Measurements from ENCODE around the gene BAG5.
"Not testable (repeated sequence)": the region's sequence is repeated elsewhere in the genome, so short reads cannot be mapped to it uniquely, and the experiment has no call there.

Gene BAG5

GRCh38 chr14:103534576-103535061 lies 27.8 kb downstream of the BAG5 start:
- no peak for DNase-seq (ENCODE audit: low spot score)

DNA sequence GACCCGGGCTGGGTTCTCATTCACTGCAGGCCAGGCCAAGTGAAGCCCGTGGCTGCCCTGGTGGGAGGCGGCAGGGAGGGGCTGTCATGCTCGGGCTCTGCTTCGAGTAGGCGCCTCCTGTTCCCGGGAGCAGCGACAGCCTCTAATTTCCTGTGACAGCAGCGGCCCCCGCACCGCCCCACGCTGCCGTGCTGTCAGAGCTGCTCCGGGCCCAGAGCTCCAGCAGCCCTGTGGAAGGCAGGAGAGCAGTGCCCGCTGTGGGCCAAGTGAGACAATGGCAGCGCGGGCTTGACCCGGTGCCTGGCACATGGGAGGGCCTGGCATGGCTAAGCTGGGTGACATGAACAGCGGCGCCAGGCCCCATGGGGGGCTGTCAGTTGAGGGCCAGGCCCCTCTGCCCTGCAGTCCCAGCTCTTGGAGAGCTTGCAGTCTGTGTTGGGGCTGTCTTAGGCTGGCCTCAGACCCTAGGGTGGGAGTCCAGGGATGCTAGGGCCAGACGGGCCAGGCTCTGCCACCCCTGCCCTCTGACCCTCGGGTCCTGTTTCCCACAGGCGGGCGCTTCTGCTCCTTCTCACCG lies 28.4 kb downstream of the BAG5 start:
- DNase-seq (ENCODE audit: low spot score) = no peak

DNA sequence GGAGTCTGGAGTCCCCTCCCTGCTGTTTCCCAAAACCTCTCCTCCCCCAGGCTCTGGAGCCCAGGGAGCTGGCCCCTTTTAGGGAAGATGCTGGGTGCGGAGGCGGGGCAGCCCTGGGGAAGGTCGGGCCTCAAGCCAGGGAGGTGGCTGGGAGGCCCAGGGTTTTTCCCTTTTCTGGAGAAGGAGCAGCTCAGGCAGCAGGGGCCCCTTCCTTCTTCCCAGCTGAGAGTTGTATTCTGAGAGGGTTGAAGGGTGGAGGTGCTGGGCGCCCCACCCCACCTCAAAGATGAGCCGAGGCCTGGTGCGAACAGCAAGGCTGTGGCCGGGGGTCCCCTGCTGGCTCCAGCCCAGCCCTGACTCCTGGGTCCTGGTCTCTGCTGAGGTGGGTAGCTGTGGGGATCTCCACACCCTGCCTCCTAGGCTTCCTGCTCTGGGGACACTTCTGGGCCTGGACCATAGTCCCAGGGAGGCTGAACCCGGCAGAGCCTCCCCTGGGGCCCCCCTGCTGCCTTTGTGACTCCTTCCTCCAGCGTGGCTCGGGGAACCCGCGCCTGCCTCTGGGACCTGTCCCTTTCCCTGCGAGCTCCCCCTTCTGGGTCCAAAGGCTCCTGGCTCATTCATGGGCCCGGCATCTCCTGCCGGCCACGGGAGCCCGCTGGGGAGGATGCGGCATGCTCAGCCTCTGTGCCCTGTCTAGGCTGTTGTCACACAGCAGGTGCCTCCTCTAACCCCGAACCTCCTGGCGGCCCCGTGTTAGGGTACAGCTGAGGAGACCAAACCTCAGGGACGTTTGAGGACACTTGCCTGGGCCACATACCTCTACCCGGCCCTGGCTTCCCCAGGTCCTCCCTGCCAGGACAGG lies 29.1 kb downstream of the BAG5 start:
- no peak for DNase-seq (ENCODE audit: low spot score)

DNA sequence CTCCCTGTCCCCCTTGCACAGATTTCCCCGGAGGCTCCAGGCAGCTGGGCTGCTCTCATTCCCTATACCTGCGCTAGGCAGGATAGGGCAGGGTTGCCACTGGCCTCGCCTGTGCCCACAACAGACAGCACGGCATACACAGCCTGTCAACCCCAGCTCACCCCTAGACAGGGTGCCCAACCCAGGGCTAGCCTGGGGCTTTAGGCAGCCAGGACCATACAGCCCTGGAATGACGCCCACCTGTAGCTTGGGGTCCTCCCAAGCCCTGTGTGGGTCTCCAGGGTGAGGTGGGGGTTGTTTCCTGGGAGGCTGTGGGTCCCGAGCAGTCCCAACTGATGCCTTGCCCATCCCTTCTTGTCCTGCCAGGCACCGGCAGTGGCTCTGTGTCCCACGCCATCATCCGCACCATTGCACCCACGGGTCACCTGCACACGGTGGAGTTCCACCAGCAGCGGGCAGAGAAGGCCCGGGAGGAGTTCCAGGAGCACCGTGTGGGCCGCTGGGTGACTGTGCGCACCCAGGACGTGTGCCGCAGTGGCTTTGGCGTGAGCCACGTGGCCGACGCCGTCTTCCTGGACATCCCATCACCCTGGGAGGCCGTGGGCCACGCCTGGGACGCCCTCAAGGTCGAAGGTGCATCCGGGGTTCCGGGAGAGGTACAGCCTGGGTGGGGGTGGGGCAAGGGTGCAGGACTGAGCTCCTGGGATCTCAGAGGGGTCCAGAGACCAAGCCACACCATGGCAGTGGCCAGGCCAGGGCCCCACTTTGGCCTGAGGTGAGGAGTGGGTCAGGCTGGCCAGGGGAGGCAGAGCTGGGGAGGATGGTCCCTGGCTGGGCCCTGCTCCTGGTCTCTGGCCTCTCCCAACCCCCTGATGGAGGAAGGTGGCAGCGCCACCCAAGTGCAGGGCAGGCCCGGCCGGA lies 30.0 kb downstream of the BAG5 start:
- no peak for DNase-seq (ENCODE audit: low spot score)

DNA sequence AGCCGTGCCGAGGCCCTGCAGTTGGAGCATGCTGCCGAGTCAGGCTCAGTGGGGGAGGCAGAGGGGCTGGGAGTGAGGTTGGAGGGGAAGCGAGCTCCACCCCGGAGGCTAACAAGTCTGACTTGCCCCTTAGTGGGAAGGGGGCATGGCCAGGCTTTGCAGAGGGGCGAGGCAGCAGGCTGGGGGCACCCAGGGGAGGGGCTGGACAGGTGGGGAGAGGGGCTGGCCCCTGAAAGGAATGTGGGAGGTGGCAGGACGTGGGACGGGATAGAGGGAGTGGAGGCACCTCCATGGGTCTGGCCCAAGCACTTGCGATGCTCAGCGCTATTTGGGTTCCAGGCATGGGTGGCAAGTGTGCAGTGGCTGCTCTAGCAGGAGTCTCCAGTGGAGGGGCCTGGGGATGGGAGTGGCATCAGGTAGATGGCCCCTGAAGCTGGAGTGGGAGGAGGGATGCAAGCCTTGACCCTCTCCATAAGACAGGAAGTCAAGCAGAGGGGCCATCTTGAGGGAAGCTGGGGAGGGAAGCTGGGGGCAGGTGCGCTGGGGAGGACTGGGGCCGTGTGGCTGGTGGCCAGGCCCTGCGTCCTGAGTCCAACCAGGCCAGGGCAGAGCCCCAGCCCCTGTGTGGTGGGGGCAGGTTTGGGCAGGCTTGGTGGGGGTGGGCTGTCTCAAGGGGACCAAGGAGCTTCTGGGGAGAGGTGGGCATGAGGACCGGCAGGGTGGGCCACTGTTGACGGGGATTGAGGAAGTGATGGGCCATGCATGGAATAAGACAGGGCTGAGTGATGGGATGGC lies 30.8 kb downstream of the BAG5 start:
- no peak for DNase-seq (ENCODE audit: low spot score)

- DNase-seq (ENCODE audit: low spot score) = no peak
Observed at GRCh38 chr14:103530831-103531230, 31.6 kb downstream of the BAG5 start.

DNA sequence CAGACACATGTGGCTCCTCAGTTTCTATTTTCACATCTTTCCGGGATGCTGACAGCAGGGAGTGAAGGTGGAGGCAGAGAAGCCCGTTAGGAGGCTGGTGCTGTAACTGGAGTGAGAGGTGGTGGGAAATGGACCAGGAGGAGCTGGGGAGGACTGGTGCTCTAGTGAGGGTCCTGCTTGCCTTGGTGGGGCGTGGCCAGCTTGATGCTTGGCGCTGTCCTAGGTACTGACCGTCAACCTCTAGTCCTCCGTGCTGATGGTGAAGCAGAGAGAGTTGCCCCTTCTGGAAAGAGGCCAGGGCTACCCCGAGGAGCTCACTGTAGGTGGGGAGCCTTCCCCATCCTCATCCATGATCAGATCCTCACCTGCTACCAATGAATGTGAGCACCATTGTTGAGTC lies 32.1 kb downstream of the BAG5 start:
- DNase-seq (ENCODE audit: low spot score) = no peak

GRCh38 chr14:103529383-103530365 lies 32.8 kb downstream of the BAG5 start:
- no peak for DNase-seq (ENCODE audit: low spot score)

GRCh38 chr14:103528587-103529382 lies 33.7 kb downstream of the BAG5 start, which contains the start of gene TRMT61A:
TSS of gene TRMT61A (plus strand) at chr14:103529196. CDS start at chr14:103529979, 783 bp downstream.
- DNase-seq (ENCODE audit: low spot score) = peak; percentile 91

DNA sequence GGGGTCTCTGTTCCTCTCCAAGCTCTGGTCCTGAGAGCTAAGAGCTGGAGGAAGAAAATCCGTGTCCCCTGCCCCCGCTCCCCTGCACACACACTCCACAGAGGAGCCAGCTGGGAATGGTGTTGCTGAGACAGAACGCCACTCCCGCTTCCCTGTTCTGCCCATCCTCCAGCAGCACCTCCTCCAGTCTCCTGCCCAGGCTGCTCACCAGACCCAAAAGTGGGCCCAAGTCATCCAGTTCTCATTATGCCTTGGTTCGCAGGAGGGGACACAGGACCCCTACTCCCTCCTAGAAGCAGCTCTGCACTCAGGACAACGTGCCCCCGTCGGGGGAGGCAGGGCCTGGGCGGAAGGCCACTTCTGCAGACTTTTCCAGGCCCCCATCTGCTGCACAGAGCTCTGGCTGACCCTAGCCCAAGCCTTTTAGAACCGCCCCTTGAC lies 34.3 kb downstream of the BAG5 start:
- no peak for DNase-seq (ENCODE audit: low spot score)

GRCh38 chr14:103527408-103528145 lies 34.9 kb downstream of the BAG5 start:
- DNase-seq (ENCODE audit: low spot score) = peak; percentile 88

- no peak for DNase-seq (ENCODE audit: low spot score)
Observed at GRCh38 chr14:103526914-103527248, 35.6 kb downstream of the BAG5 start.

DNA sequence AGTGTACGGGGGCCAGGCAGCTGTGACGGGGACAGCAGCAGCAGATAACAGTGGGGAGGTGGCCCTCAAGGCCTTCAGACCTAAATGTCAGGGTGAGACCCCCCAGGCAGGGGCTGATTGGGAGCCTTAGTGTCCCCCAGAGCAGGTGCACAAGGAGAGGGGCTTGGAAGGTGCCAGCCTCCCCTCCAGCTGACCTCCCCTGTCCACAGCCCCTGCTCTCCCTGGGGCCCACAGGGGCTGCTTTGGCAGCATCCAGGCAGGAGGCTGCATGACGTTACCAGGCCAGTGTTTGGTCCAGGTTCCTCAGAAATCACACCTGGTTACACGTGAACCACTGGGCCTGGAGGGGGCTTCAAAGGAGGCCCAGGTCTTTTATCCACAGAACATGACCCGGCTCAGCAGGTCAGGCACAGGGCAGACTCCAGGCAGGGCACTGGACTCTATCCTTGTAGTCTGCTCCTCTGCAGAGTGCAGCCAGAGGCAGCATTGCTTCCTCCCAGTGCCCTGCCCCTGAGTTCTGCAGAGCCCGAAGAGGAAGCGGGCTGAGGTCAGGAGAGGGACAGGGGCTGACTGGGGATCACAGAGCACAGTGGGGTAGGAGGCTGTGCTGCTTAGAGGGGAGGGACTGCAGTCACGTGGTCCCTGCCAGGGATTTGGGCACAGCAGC lies 36.1 kb downstream of the BAG5 start:
- DNase-seq (ENCODE audit: low spot score) = no peak

GRCh38 chr14:103525430-103526246 lies 36.8 kb downstream of the BAG5 start:
- not testable (repeated sequence) for DNase-seq (ENCODE audit: low spot score)

DNA sequence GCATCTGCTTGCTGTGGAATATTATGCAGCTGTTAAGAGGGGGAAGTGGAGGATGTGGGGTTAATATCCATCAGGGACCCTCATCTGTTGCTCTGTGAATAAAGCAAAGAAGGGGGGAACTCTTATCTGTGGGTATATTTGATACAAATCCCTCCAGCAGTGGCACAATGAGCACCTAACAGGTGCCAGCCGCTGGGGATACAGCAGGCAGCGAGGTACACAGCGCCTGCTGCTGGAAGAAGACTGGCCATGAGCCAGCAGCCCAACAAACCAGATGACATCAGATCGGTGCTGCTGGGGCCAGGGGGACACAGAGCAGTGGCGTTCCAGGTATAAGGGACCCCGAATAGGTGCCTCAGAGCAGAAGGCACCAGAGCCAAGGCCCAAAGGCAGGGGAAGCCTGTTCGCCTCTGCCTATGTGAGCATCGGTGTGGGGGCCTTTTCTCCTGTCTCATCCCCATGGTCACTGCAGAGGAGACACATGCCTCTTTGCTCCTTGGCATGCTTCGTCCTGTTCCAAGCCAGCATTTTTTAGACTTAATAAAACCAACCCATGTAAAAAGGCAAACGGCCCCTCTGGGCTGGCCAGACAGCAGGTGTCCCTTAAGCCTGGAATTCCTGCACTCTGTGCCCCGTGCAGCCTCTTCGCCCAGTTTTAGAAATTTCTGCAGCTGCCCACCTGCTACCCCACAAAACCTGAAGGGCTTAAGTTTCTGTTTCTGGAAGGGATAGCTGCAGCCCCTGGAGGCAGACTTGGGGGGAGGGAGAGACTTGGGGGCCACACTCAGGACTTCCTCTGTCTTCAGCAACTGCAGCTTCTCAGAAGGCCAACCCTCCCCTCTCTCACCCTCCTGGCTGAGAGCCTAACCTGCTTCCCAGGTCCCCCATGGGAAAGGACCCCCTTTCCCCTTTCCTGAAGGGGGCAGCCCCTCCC lies 38.2 kb downstream of the BAG5 start:
- no peak for DNase-seq (ENCODE audit: low spot score)

DNA sequence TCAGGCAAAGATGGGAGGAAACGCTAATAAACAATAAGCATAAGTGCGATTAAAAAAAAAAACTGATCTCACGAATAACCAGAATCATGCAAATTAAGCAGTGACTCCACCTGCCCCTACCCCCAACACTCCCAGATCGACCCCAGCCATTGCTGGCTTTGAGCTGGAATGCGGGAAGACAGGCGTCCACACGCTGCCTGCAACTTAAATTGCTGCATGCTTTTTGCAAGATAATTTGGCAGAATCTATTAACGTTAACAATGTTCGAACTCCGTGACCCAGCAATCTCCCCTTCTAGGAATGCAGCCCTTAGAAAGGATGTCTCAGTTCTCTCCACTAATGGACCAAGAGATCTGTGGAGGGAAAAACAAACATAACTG lies 38.9 kb downstream of the BAG5 start:
- DNase-seq (ENCODE audit: low spot score) = no peak
